SU-DHL-6 (cell line): Measurements from ENCODE around the gene S100G.

Experiments used
- H2AFZ ChIP-seq: fragments of 200-600 bp; sonication (generic); 2 replicates; pipeline ENCODE4 v1.6.1; 2014; ENCODE audit warnings: low read depth, mild to moderate bottlenecking, moderate library complexity, mixed read lengths, antibody characterized with exemption, low read length; ENCODE audit not compliant: severe bottlenecking
- H3F3A ChIP-seq: fragments of 200-600 bp; shearing (Covaris generic); 2 replicates; pipeline ENCODE4 v1.6.0; 2016; ENCODE audit warnings: antibody characterized with exemption, mild to moderate bottlenecking; ENCODE audit not compliant: insufficient read depth
- H3K27ac ChIP-seq: fragments of 200-600 bp; sonication (generic); 2 replicates; pipeline ENCODE4 v1.5.1; 2016; ENCODE audit warnings: low read depth, mild to moderate bottlenecking, low read length, moderate library complexity, mixed read lengths
- H3K27me3 ChIP-seq: fragments of 200-600 bp; sonication (generic), shearing (Covaris generic); 2 replicates; pipeline ENCODE4 v1.6.0; 2014; ENCODE audit warnings: mild to moderate bottlenecking, low read length
- H3K36me3 ChIP-seq: fragments of 200-600 bp; sonication (generic); 2 replicates; pipeline ENCODE4 v1.6.1; 2014; ENCODE audit warnings: mild to moderate bottlenecking, low read length, mixed read lengths
- H3K4me2 ChIP-seq: fragments of 300-600, 200-600 bp; shearing (Covaris generic), sonication (generic); 2 replicates; pipeline ENCODE4 v1.6.0; 2014; ENCODE audit warnings: low read length, low read depth, mild to moderate bottlenecking; ENCODE audit not compliant: poor library complexity, severe bottlenecking
- H3K4me3 ChIP-seq: fragments of 200-600 bp; sonication (generic); 2 replicates; pipeline ENCODE4 v1.5.1; 2014; ENCODE audit warnings: antibody characterized with exemption, low read length, mild to moderate bottlenecking, mixed read lengths; ENCODE audit not compliant: insufficient read depth, poor library complexity, severe bottlenecking
- H3K79me2 ChIP-seq: fragments of 200-600 bp; sonication (generic); 2 replicates; pipeline ENCODE4 v1.6.1; 2014; ENCODE audit warnings: mild to moderate bottlenecking, low read length, moderate library complexity; ENCODE audit not compliant: insufficient read depth
- H3K9ac ChIP-seq: fragments of 200-600 bp; sonication (generic); 2 replicates; pipeline ENCODE4 v1.7.0; 2014; ENCODE audit warnings: mild to moderate bottlenecking, low read length
- H3K9me2 ChIP-seq: fragments of 200-600 bp; sonication (generic); replicated peaks from 2 replicates; pipeline ENCODE4 v1.6.1; 2014; ENCODE audit warnings: low read length; ENCODE audit not compliant: insufficient read depth
- H3K9me3 ChIP-seq: fragments of 200-600 bp; sonication (generic); 2 replicates; pipeline ENCODE4 v1.6.1; 2014; ENCODE audit warnings: low read length, mixed read lengths; ENCODE audit not compliant: insufficient read depth
- H4K20me1 ChIP-seq: fragments of 200-600 bp; sonication (generic); 2 replicates; pipeline ENCODE4 v1.6.1; 2014; ENCODE audit warnings: low read depth, mild to moderate bottlenecking, antibody characterized with exemption, low read length, moderate library complexity, mixed read lengths
- EZH2phosphoT487 ChIP-seq: fragments of 200-600 bp; sonication (generic), shearing (Covaris generic); conservative IDR thresholded peaks from 2 replicates; pipeline ENCODE4 v1.6.1; 2018; ENCODE audit warnings: mild to moderate bottlenecking, antibody characterized with exemption, low read length, moderate library complexity, mixed read lengths
- TF ChIP-seq, protein P1 (sequence below): fragments of 200-600 bp; sonication (generic); IDR thresholded peaks from one replicate; pipeline ENCODE4 v1.5.1; 2017; ENCODE audit warnings: antibody characterized with exemption, mild to moderate bottlenecking, low read length, moderate library complexity; ENCODE audit not compliant: insufficient read depth, poor library complexity, severe bottlenecking

Gene S100G

DNA sequence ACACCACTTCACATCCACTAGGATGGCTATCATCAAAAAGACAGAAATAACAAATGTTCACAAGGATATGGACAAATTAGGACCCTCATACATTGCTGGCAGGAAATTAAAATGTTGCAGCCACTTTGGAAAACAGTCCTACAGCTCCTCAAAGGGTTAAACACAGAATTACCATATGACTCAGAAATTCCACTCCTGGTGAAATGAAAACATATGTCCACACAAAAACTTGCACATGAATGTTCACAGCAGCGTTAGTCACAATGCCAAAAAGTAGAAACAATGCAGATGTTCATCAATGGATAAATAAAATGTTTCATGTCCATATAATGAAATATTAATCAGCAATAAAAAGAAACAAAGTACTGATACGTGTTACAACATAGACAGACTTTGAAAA is 15.1 kb downstream of the S100G start:
- no peaks in the 10 kb centered on the region for H4K20me1 ChIP-seq
- no peaks in the 10 kb centered on the region for H3K79me2 ChIP-seq
- no peak overlapping the region for H3K4me2 ChIP-seq
- H3K36me3 ChIP-seq: no peaks in the 10 kb centered on the region
- H2AFZ ChIP-seq: no peak overlapping the region
- no peak overlapping the region for H3K4me3 ChIP-seq
- H3K9me3 ChIP-seq: no peaks in the 10 kb centered on the region
- H3F3A ChIP-seq: no peaks in the 10 kb centered on the region
- H3K9ac ChIP-seq: no peak overlapping the region
- no peaks in the 10 kb centered on the region for H3K9me2 ChIP-seq
- H3K27ac ChIP-seq: no peak overlapping the region
- H3K27me3 ChIP-seq: no peaks in the 10 kb centered on the region
- no peak for TF ChIP-seq EZH2phosphoT487
- TF ChIP-seq, protein P1, sequence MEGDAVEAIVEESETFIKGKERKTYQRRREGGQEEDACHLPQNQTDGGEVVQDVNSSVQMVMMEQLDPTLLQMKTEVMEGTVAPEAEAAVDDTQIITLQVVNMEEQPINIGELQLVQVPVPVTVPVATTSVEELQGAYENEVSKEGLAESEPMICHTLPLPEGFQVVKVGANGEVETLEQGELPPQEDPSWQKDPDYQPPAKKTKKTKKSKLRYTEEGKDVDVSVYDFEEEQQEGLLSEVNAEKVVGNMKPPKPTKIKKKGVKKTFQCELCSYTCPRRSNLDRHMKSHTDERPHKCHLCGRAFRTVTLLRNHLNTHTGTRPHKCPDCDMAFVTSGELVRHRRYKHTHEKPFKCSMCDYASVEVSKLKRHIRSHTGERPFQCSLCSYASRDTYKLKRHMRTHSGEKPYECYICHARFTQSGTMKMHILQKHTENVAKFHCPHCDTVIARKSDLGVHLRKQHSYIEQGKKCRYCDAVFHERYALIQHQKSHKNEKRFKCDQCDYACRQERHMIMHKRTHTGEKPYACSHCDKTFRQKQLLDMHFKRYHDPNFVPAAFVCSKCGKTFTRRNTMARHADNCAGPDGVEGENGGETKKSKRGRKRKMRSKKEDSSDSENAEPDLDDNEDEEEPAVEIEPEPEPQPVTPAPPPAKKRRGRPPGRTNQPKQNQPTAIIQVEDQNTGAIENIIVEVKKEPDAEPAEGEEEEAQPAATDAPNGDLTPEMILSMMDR: no peak

DNA sequence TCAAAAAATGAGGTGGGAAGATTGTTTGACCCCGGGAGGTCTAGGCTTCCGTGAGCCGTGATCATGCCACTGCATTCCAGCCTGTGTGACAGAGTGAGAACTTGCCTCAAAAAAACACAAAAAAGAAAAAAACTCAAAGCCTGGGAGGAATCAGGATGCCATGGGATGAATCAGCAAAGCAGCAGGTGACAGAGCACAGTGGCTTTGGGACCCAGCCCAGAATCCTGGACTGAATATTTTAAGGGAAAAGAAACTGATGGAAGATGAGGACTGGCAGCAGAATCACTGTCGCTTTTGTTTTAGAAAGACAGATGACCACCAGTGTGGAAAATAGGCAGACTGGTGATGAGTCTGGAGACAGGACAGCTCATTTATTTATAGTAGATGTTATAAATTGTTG is 16.6 kb downstream of the S100G start:
- no peaks in the 10 kb centered on the region for H3F3A ChIP-seq
- no peaks in the 10 kb centered on the region for H3K27me3 ChIP-seq
- no peak overlapping the region for H3K4me2 ChIP-seq
- no peaks in the 10 kb centered on the region for H3K36me3 ChIP-seq
- no peak overlapping the region for H3K27ac ChIP-seq
- H4K20me1 ChIP-seq: no peaks in the 10 kb centered on the region
- H3K79me2 ChIP-seq: no peaks in the 10 kb centered on the region
- no peaks in the 10 kb centered on the region for H3K9me2 ChIP-seq
- no peaks in the 10 kb centered on the region for H3K9me3 ChIP-seq
- no peak overlapping the region for H3K4me3 ChIP-seq
- H2AFZ ChIP-seq: no peak overlapping the region
- no peak overlapping the region for H3K9ac ChIP-seq
- TF ChIP-seq, protein P1: no peak
- TF ChIP-seq EZH2phosphoT487: no peak

DNA sequence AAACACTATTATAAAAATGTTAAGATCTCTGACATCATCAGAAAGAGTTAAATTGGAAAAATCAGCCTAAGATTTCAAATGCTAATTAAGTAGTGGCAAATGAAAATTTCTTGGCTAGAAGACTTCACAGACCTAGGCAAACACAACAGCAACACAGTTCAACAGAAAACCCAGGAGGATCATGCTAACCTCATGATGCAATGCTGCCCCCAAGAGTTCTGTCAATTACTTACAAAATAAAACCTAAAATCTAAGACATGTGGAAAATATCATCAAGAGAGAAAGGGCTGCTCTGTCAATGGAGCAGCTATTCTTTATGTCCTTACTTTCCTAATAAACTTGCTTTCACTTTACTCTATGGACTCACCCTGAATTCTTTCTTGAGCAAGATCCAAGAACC is 21.0 kb downstream of the S100G start:
- Histone ChIP-seq H3F3A (no peaks in the 10 kb centered on the region), H3K79me2 (no peaks in the 10 kb centered on the region), H3K27ac (no peak overlapping the region), H3K36me3 (no peaks in the 10 kb centered on the region), H3K4me2 (no peak overlapping the region), H3K9ac (no peak overlapping the region), H3K9me3 (no peaks in the 10 kb centered on the region), H3K9me2 (no peaks in the 10 kb centered on the region), H3K27me3 (no peaks in the 10 kb centered on the region), H3K4me3 (no peak overlapping the region), H2AFZ (no peak overlapping the region), H4K20me1 (no peaks in the 10 kb centered on the region)
- TF ChIP-seq, protein P1: no peak
- no peak for TF ChIP-seq EZH2phosphoT487
